ENCODE measurements around the gene RYR2. TPM values are rescaled to one million over a fixed set of nuclear protein-coding genes. Genes with fewer than 3 reads are reported as not detected.

The RYR2 gene
- total and polyA plus RNA-seq, 2 of the 8 experiments (the other 6 are each of a cell fraction or from before 2014, with no cell fraction given) = 1.3 to 4.4 TPM

GRCh38 chr1:237119091-237119490, 77.1 kb downstream of the RYR2 start:
- Histone ChIP-seq H4K8ac (ENCODE audit: extremely low read depth, insufficient read depth, low read length) (no peak overlapping the region), H2BK15ac (ENCODE audit: low read length) (no peak overlapping the region), H3K4me3 (ENCODE audit: extremely low read depth in 1 of 4, insufficient read depth in 2 of 4, low read depth in 3 of 4, low read length in 4 of 4) (no peak overlapping the region), H3K27me3 (replicated peaks in 1 of 4; ENCODE audit: control insufficient read depth in 3 of 4, extremely low read depth in 1 of 4, insufficient read depth in 3 of 4, low read length in 3 of 4) (no peaks in the 10 kb centered on the region), H3K4ac (replicated peaks; ENCODE audit: insufficient read length, low read depth, low read length) (no peak overlapping the region), H3K36me3 (ENCODE audit: control insufficient read depth in 2 of 4, insufficient read depth in 4 of 4, low read length in 3 of 4) (no peaks in the 10 kb centered on the region), H3K4me1 (replicated peaks in 1 of 4; ENCODE audit: control insufficient read depth in 3 of 4, insufficient read depth in 4 of 4, low read length in 3 of 4) (no peaks in the 10 kb centered on the region), H4K5ac (ENCODE audit: insufficient read length, low read depth, low read length) (no peak overlapping the region), H2BK5ac (ENCODE audit: low read depth, low read length) (no peak overlapping the region), H3K79me1 (ENCODE audit: low read depth, low read length) (peaks cover 4% of the 10 kb centered on the region; the same call in 1 of the 2 replicates), H3K23ac (ENCODE audit: insufficient read length) (no peak overlapping the region), H3K27ac (ENCODE audit: low read depth, low read length) (no peak overlapping the region), H3K18ac (ENCODE audit: extremely low read depth, low read length) (no peak overlapping the region), H3K9me3 (ENCODE audit: insufficient read depth in 2 of 2, low read depth in 1 of 2, low read length in 1 of 2) (no peaks in the 10 kb centered on the region), H3K56ac (replicated peaks; ENCODE audit: insufficient read length, low read depth, low read length) (no peak overlapping the region), H4K91ac (replicated peaks; ENCODE audit: insufficient read length, low read length) (no peak overlapping the region), H2BK12ac (ENCODE audit: low read depth, low read length) (no peak overlapping the region), H2AFZ (ENCODE audit: low read length) (no peak overlapping the region), H2AK5ac (ENCODE audit: low read depth, low read length) (no peak overlapping the region), H2BK20ac (ENCODE audit: low read length) (no peak overlapping the region), H3K14ac (ENCODE audit: insufficient read length) (no peak overlapping the region), H4K20me1 (replicated peaks in 1 of 2; ENCODE audit: control insufficient read depth in 1 of 2, insufficient read depth in 2 of 2, low read length in 2 of 2) (no peaks in the 10 kb centered on the region), H3K79me2 (ENCODE audit: control insufficient read depth in 1 of 2, insufficient read depth in 2 of 2, low read length in 2 of 2) (0 out of 4 replicates have a peak, but pooled peaks cover 0 to 2% of the 10 kb centered on the region in 2 experiments), H3K9ac (replicated peaks in 1 of 4; ENCODE audit: extremely low read depth in 1 of 4, low read depth in 3 of 4, low read length in 3 of 4) (no peak overlapping the region), H3K4me2 (ENCODE audit: insufficient read depth in 1 of 2, low read depth in 2 of 2, low read length in 2 of 2) (no peak overlapping the region), H2BK120ac (replicated peaks; ENCODE audit: low read depth, low read length) (no peak overlapping the region), H3K23me2 (ENCODE audit: low read depth, low read length) (no peaks in the 10 kb centered on the region; the same call in 1 of the 2 replicates)
- DNase-seq (ENCODE audit: low read depth in 1 of 2, low spot score in 2 of 2) (no peak), FAIRE-seq (no peak)
- CTCF ChIA-PET (ENCODE audit: partially characterized antibody) = no interaction called here
- WGBS, 2 experiments (ENCODE audit: extremely low coverage in 1 of 2, insufficient coverage in 1 of 2, insufficient read length in 1 of 2, insufficient replicate concordance in 2 of 2, low coverage in 1 of 2, low lambda C conversion rate in 2 of 2, missing lambda C conversion rate in 1 of 2) = 86% methylated on average over 6 of the region's 6 CpGs; no CpG with 5 or more reads in 1 of the 2 experiments
- POLR2A ChIA-PET (ENCODE audit: partially characterized antibody) = no interaction called here
- TF ChIP-seq ATF2 (IDR thresholded peaks at IDR 0.05; ENCODE audit: low read length) = no peak
- no peak for TF ChIP-seq POLR2AphosphoS5 (IDR thresholded peaks at IDR 0.05; ENCODE audit: low read depth, low read length)
- TF ChIP-seq POLR2A (IDR thresholded peaks at IDR 0.05; ENCODE audit: control extremely low read depth in 1 of 2, low read depth in 2 of 2, low read length in 2 of 2) = no peak
- TF ChIP-seq RXRA (IDR thresholded peaks at IDR 0.05; ENCODE audit: insufficient read depth, low read depth, low read length) = no peak
- TF ChIP-seq RAD21 (IDR thresholded peaks at IDR 0.05 in 1 of 2, conservative IDR thresholded peaks at IDR 0.05 in 1 of 2; ENCODE audit: low read depth in 2 of 2, low read length in 2 of 2) = no peak
